IMR-90 (cell line): ENCODE results near the gene HNRNPH1. TPM values are rescaled to one million over a fixed set of nuclear protein-coding genes. Genes with fewer than 3 reads are reported as not detected.

Experiments used
- ATAC-seq: fragments of 200-7000 bp; cut with Tn5 transposase; 2 replicates; pipeline ENCODE4 v1.9.1; 2020; ENCODE audit warnings: low read depth, mild to moderate bottlenecking, moderate library complexity
- BruUV-seq: library from RNA; stranded (reverse); fragments of 400-500 nt; replicated peaks from 2 replicates; lab custom pipeline; 2021; lab: Mats Ljungman, UMichigan
- CTCF ChIA-PET: fragments of 300-600 bp; formaldehyde crosslinking; extraction: SDS; loops from one replicate; lab custom pipeline; 2021; ENCODE audit warnings: antibody characterized with exemption; lab: Yijun Ruan, JAX
- POLR2A ChIA-PET: fragments of 300-600 bp; sonication (Branson Sonifier 250); formaldehyde crosslinking; loops from one replicate; lab custom pipeline; 2022; ENCODE audit warnings: antibody characterized with exemption; ENCODE audit not compliant: unreplicated experiment; lab: Charles Lee
- DNase-seq: peaks from one replicate; pipeline ENCODE4 v3.0.0; 2013
- H2AFZ ChIP-seq: replicated peaks from 2 replicates; pipeline ENCODE3; 2013; ENCODE audit warnings: low read length, mild to moderate bottlenecking; ENCODE audit not compliant: poor library complexity
- H2AK5ac ChIP-seq: 2 replicates; pipeline ENCODE4 v1.6.1; 2013; ENCODE audit warnings: low read depth, low read length, inconsistent platforms
- H2AK9ac ChIP-seq: replicated peaks from 2 replicates; pipeline ENCODE3; 2013; ENCODE audit warnings: mild to moderate bottlenecking, low read depth, low read length, moderate library complexity; ENCODE audit not compliant: poor library complexity
- H2BK120ac ChIP-seq: 2 replicates; pipeline ENCODE4 v1.6.1; 2013; ENCODE audit warnings: low read depth, low read length, inconsistent platforms
- H2BK15ac ChIP-seq: 3 replicates; pipeline ENCODE4 v1.6.1; 2013; ENCODE audit warnings: low read depth, low read length, inconsistent platforms
- H2BK20ac ChIP-seq: 2 replicates; pipeline ENCODE4 v1.6.1; 2013; ENCODE audit warnings: low read depth, mild to moderate bottlenecking, inconsistent platforms, low read length, moderate library complexity
- H2BK5ac ChIP-seq: 2 replicates; pipeline ENCODE4 v1.6.1; 2013; ENCODE audit warnings: mild to moderate bottlenecking, low read depth, low read length, inconsistent platforms; ENCODE audit not compliant: poor library complexity, severe bottlenecking
- H3K14ac ChIP-seq: replicated peaks from 2 replicates; pipeline ENCODE4 v1.6.1; 2013; ENCODE audit warnings: low read depth, low read length, inconsistent platforms
- H3K18ac ChIP-seq: 2 replicates; pipeline ENCODE4 v1.6.1; 2013; ENCODE audit warnings: low read depth, low read length, control low read depth
- H3K23ac ChIP-seq: 2 replicates; pipeline ENCODE4 v1.6.1; 2013; ENCODE audit warnings: low read depth, low read length, inconsistent platforms
- H3K27ac ChIP-seq: 2 replicates; pipeline ENCODE4 v1.5.1; 2013; ENCODE audit warnings: mild to moderate bottlenecking, control low read depth, low read length; ENCODE audit not compliant: insufficient read depth
- H3K27me3 ChIP-seq: 2 replicates; pipeline ENCODE4 v1.6.1; 2013; ENCODE audit warnings: low read length; ENCODE audit not compliant: control insufficient read depth, insufficient read depth
- H3K36me3 ChIP-seq: 2 replicates; pipeline ENCODE4 v1.6.1; 2013; ENCODE audit warnings: low read length, mixed read lengths; ENCODE audit not compliant: control insufficient read depth, insufficient read depth
- H3K4ac ChIP-seq: 2 replicates; pipeline ENCODE4 v1.6.1; 2013; ENCODE audit warnings: low read depth, low read length, inconsistent platforms
- H3K4me1 ChIP-seq: 2 replicates; pipeline ENCODE4 v1.6.1; 2013; ENCODE audit warnings: low read length, mixed read lengths; ENCODE audit not compliant: control insufficient read depth, insufficient read depth
- H3K4me2 ChIP-seq: 2 replicates; pipeline ENCODE4 v1.6.1; 2013; ENCODE audit warnings: low read depth, mild to moderate bottlenecking, control low read depth, low read length, moderate library complexity
- H3K4me3 ChIP-seq: 2 replicates; pipeline ENCODE4 v1.5.1; 2013; ENCODE audit warnings: low read depth, mild to moderate bottlenecking, control low read depth, low read length, moderate library complexity; ENCODE audit not compliant: insufficient read depth
- H3K56ac ChIP-seq: 2 replicates; pipeline ENCODE4 v1.6.1; 2013; ENCODE audit warnings: low read length, inconsistent platforms; ENCODE audit not compliant: insufficient read depth; ENCODE audit errors: extremely low read depth
- H3K79me1 ChIP-seq, 2 experiments: 2 replicates each; pipeline ENCODE4 v1.6.1; 2013; ENCODE audit warnings: low read length in 2 of 2, inconsistent platforms in 1 of 2, low read depth in 1 of 2
- H3K9ac ChIP-seq: 2 replicates; pipeline ENCODE4 v1.6.1; 2013; ENCODE audit warnings: low read depth, low read length, control low read depth
- H3K9me1 ChIP-seq: 2 replicates; pipeline ENCODE4 v1.6.1; 2013; ENCODE audit warnings: low read length, inconsistent platforms; ENCODE audit not compliant: insufficient read depth
- H3K9me3 ChIP-seq: 2 replicates; pipeline ENCODE4 v1.6.1; 2013; ENCODE audit warnings: low read length; ENCODE audit not compliant: control insufficient read depth, insufficient read depth
- H4K20me1 ChIP-seq: 2 replicates; pipeline ENCODE4 v1.6.1; 2013; ENCODE audit warnings: low read length, inconsistent platforms; ENCODE audit not compliant: insufficient read depth
- H4K5ac ChIP-seq: 2 replicates; pipeline ENCODE4 v1.6.1; 2013; ENCODE audit warnings: mild to moderate bottlenecking, low read depth, low read length, control low read depth
- H4K8ac ChIP-seq, 2 experiments: 2 replicates each; pipeline ENCODE4 v1.6.1; 2013; ENCODE audit warnings: low read depth in 2 of 2, low read length in 2 of 2, control low read depth in 1 of 2, inconsistent platforms in 1 of 2
- H4K91ac ChIP-seq: 2 replicates; pipeline ENCODE4 v1.6.1; 2013; ENCODE audit warnings: low read depth, low read length, inconsistent platforms; ENCODE audit not compliant: insufficient read depth
- BHLHE40 ChIP-seq: fragments of 150-350 bp; IDR thresholded peaks from 2 replicates; pipeline ENCODE4 v1.6.1; 2016; ENCODE audit warnings: mild to moderate bottlenecking, low read depth, low read length
- CEBPB ChIP-seq: IDR thresholded peaks from 2 replicates; pipeline ENCODE4 v1.6.1; 2012; ENCODE audit warnings: low read depth, low read length, improper control_type of control experiment
- CHD1 ChIP-seq: IDR thresholded peaks from 2 replicates; pipeline ENCODE4 v1.6.1; 2012; ENCODE audit warnings: low read depth, low read length, improper control_type of control experiment
- MAFK ChIP-seq: IDR thresholded peaks from 2 replicates; pipeline ENCODE4 v1.6.1; 2012; ENCODE audit warnings: low read depth, low read length, improper control_type of control experiment
- MAZ ChIP-seq: IDR thresholded peaks from 2 replicates; pipeline ENCODE4 v1.6.1; 2012; ENCODE audit warnings: low read depth, mild to moderate bottlenecking, low read length, improper control_type of control experiment, moderate library complexity, borderline replicate concordance
- NFE2L2 ChIP-seq: fragments of 150-350 bp; IDR thresholded peaks from 2 replicates; pipeline ENCODE4 v1.6.1; 2016; ENCODE audit warnings: low read depth, mild to moderate bottlenecking, low read length
- RAD21 ChIP-seq: IDR thresholded peaks from 2 replicates; pipeline ENCODE4 v1.6.1; 2012; ENCODE audit warnings: low read length, improper control_type of control experiment
- RCOR1 ChIP-seq: IDR thresholded peaks from 2 replicates; pipeline ENCODE4 v1.6.1; 2012; ENCODE audit warnings: mild to moderate bottlenecking, low read length, improper control_type of control experiment; ENCODE audit not compliant: insufficient replicate concordance
- RFX5 ChIP-seq: IDR thresholded peaks from 2 replicates; pipeline ENCODE4 v1.8.0; 2012; ENCODE audit warnings: low read depth, mild to moderate bottlenecking, low read length, moderate library complexity
- SMC3 ChIP-seq: fragments of 150-350 bp; IDR thresholded peaks from 2 replicates; pipeline ENCODE4 v1.6.1; 2016; ENCODE audit warnings: low read depth, mild to moderate bottlenecking, antibody characterized with exemption, low read length, moderate library complexity
- WGBS, 2 experiments: methylation state at CpG; one replicate each; pipeline versions ENCODE4 v1.1.5 to v1.1.7; 2013; ENCODE audit warnings: missing lambda C conversion rate in 2 of 2; ENCODE audit not compliant: insufficient read length in 1 of 2; ENCODE audit errors: extremely low coverage in 2 of 2; 5-methylcytosine and 5-hydroxymethylcytosine counted together
- dilution Hi-C: fragments of 300-500 bp; cut with HindIII; formaldehyde crosslinking; loops from one replicate; pipeline ENCODE4 v1.14.3; 2018; ENCODE audit warnings: low sequenced_read_pairs; ENCODE audit not compliant: unreplicated experiment
- in situ Hi-C: fragments of 300-500 bp; cut with MboI; formaldehyde crosslinking; loops from 3 replicates; pipeline ENCODE4 v1.14.3; 2019; ENCODE audit warnings: low sequenced_read_pairs, inconsistent platforms, mixed read lengths
- intact Hi-C: fragments of 100-400 bp; cut with micrococcal nuclease; formaldehyde crosslinking; loops from 2 replicates; pipeline ENCODE4 v1.10.0; 2022
- polyA plus RNA-seq, 3 experiments: library from polyadenylated mRNA; depleted of rRNA; stranded (reverse); fragments of >200 nt; gene quantifications; 2 replicates each; pipeline ENCODE4 v1.2.3, GENCODE V29; 2012; ENCODE audit warnings: low replicate concordance in 1 of 3
- total RNA-seq: library from RNA; depleted of rRNA; stranded (reverse); fragments of >200 nt; gene quantifications from 2 replicates; pipeline ENCODE4 v1.2.3, GENCODE V29; 2012
- TF ChIP-seq, protein P1 (sequence below): fragments of 150-350 bp; IDR thresholded peaks from 2 replicates; pipeline ENCODE4 v1.6.1; 2017; ENCODE audit warnings: mild to moderate bottlenecking, antibody characterized with exemption, low read length, low read depth
- TF ChIP-seq, protein P2 (sequence below): fragments of 150-350 bp; IDR thresholded peaks from 2 replicates; pipeline ENCODE4 v1.6.1; 2016; ENCODE audit warnings: low read depth, mild to moderate bottlenecking, low read length, moderate library complexity, borderline replicate concordance

Gene HNRNPH1
- total and polyA plus RNA-seq, 2 of the 4 experiments (the other 2 are of a cell fraction), result 288 to 300 TPM

DNA sequence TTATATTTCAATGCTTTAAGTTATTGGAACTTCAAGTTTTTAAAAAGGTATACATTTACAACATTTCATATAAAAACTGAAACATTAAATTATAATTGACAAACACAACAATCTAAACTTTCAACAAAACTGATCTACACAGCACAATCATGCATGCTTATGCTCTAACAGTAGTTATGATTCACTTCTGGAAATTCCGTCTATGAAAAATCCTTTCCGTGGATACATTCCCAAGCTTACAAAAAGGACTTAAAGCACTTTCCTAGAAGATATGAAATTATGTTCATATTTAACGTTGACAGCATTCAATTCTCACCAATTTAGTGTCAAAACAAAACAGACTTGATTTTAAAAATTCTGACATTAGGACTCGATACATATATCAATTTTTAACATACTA is 3.7 kb downstream of the HNRNPH1 start:
- H3K9me1 ChIP-seq, result peaks cover 12% of the 10 kb centered on the region; the same call in 1 of the 2 replicates
- H2BK120ac ChIP-seq, result no peak overlapping the region
- no peak overlapping the region for H2AFZ ChIP-seq
- intact Hi-C loops, result loop anchor here (5.0 kb wide), 2 partner anchors 78 to 203 kb away; partner anchors contain the start of genes CANX and SQSTM1
- H2BK5ac ChIP-seq, result no peak overlapping the region
- in situ Hi-C loops, result no loop called here
- no peak overlapping the region for H3K27ac ChIP-seq
- dilution Hi-C loops, result no loop called here
- H2BK20ac ChIP-seq, result no peak overlapping the region
- no TSS peak for BruUV-seq
- H3K4ac ChIP-seq, result no peak overlapping the region
- no peak overlapping the region for H3K56ac ChIP-seq
- CTCF ChIA-PET, result interaction anchor here (2.1 kb wide), 1 partner anchor 49 kb away, joined by 7 read pairs; no protein-coding TSS in a partner anchor
- peak overlapping the region; percentile 14; the same call in 1 of the 2 replicates for H3K4me3 ChIP-seq
- no peak for ATAC-seq
- no peak overlapping the region for H4K8ac ChIP-seq
- H3K9ac ChIP-seq, result no peak overlapping the region
- no peak overlapping the region for H3K14ac ChIP-seq
- H3K79me1 ChIP-seq, result peaks cover 13 to 45% of the 10 kb centered on the region in 2 experiments; a peak in 3 of 4 replicates
- H3K9me3 ChIP-seq, result no peaks in the 10 kb centered on the region
- peaks cover 86% of the 10 kb centered on the region for H4K20me1 ChIP-seq
- H3K18ac ChIP-seq, result no peak overlapping the region
- peaks cover 56% of the 10 kb centered on the region for H3K36me3 ChIP-seq
- POLR2A ChIA-PET, result interaction anchor here (0.6 kb wide), 1 partner anchor 187 kb away, joined by 3 read pairs; no protein-coding TSS in a partner anchor
- no peak overlapping the region for H2BK15ac ChIP-seq
- no peaks in the 10 kb centered on the region for H3K27me3 ChIP-seq
- H4K5ac ChIP-seq, result no peak overlapping the region
- peaks cover 10% of the 10 kb centered on the region for H3K4me1 ChIP-seq
- H3K4me2 ChIP-seq, result peak overlapping the region; percentile 78
- DNase-seq, result peak; percentile 52
- no peak overlapping the region for H2AK9ac ChIP-seq
- no peak overlapping the region for H4K91ac ChIP-seq
- H2AK5ac ChIP-seq, result no peak overlapping the region
- WGBS, 2 experiments, result no CpG with 5 or more reads among the region's 4 CpGs
- TF ChIP-seq MAFK (no peak), CHD1 (no peak), RAD21 (no peak), NFE2L2 (no peak), CEBPB (no peak), RFX5 (no peak), SMC3 (no peak), RCOR1 (no peak), MAZ (no peak), BHLHE40 (no peak)
- TF ChIP-seq, protein P1, sequence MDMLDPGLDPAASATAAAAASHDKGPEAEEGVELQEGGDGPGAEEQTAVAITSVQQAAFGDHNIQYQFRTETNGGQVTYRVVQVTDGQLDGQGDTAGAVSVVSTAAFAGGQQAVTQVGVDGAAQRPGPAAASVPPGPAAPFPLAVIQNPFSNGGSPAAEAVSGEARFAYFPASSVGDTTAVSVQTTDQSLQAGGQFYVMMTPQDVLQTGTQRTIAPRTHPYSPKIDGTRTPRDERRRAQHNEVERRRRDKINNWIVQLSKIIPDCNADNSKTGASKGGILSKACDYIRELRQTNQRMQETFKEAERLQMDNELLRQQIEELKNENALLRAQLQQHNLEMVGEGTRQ, result no peak
- TF ChIP-seq, protein P2, sequence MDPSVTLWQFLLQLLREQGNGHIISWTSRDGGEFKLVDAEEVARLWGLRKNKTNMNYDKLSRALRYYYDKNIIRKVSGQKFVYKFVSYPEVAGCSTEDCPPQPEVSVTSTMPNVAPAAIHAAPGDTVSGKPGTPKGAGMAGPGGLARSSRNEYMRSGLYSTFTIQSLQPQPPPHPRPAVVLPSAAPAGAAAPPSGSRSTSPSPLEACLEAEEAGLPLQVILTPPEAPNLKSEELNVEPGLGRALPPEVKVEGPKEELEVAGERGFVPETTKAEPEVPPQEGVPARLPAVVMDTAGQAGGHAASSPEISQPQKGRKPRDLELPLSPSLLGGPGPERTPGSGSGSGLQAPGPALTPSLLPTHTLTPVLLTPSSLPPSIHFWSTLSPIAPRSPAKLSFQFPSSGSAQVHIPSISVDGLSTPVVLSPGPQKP, result no peak
- H3K23ac ChIP-seq, result no peak overlapping the region
